ENCODE results near the gene DHTKD1.
A peak's percentile ranks its signal among the peaks of the same experiment; 100 is the strongest.

Gene DHTKD1

DNA sequence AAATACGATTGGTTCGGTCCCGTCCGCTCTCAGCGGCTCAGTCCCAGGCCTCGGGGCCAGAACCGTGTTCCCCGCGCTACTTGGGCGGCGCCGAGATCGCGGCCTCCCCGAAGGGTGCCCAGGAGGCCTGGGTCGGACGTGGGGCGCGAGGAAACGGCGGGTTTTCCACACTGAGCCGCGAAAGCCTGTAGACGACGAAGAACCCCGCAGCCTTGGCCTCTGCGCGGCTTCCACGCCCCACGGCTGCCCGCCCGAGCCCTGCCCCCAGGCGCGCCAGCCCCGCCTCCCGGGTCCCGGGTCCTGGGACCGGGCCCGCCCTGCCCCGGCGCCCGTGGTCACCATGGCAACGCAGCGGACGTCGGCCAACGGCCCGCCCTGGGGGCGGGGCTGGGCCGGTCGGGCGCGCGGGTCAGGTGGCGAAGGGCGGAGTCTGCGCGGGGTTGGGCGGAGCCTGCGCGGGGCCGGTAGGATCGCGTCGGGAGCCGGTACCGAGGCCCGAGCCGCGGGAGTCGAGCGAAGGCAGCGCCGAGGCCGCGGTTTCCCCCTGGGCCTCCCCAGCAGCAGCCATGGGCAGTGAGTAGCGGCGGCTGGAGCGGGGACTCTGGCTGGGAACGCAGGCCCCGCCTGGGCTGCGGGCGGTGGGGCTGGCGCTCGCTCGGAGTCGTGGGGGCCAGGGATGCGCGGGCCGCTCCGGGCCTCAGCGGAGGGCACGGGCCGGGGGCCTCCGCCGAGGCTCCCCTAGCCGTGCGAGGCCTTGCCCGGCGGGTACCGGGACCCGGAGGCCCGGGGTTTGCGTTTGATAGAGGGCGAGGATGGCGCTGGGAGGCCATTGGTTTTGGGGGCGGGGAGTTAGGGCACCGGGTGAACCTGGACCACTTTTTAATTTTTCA, 60.7 kb downstream of the DHTKD1 start, which contains the start of gene SEC61A2:
SEC61A2 (plus strand) TSS at position 456 of the 890 bp plus-strand sequence; CDS start at position 567, 111 bp downstream.
- Histone ChIP-seq H3K36me3 (ENCODE audit: control insufficient read depth, insufficient read depth, low read length) (peaks cover 2% of the 10 kb centered on the region), H3K4me3 (replicated peaks; ENCODE audit: low read depth, low read length) (peak within 1 kb of the TSS; percentile 85), H3K27me3 (replicated peaks; ENCODE audit: control insufficient read depth, insufficient read depth, low read length) (no peaks in the 10 kb centered on the region)
- peak; percentile 94 for DNase-seq (ENCODE audit: extremely low read depth, insufficient read length)
- TF ChIP-seq, protein P1, sequence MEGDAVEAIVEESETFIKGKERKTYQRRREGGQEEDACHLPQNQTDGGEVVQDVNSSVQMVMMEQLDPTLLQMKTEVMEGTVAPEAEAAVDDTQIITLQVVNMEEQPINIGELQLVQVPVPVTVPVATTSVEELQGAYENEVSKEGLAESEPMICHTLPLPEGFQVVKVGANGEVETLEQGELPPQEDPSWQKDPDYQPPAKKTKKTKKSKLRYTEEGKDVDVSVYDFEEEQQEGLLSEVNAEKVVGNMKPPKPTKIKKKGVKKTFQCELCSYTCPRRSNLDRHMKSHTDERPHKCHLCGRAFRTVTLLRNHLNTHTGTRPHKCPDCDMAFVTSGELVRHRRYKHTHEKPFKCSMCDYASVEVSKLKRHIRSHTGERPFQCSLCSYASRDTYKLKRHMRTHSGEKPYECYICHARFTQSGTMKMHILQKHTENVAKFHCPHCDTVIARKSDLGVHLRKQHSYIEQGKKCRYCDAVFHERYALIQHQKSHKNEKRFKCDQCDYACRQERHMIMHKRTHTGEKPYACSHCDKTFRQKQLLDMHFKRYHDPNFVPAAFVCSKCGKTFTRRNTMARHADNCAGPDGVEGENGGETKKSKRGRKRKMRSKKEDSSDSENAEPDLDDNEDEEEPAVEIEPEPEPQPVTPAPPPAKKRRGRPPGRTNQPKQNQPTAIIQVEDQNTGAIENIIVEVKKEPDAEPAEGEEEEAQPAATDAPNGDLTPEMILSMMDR (IDR thresholded peaks at IDR 0.05; ENCODE audit: insufficient read depth, low read length, poor library complexity, severe bottlenecking), result no peak

DNA sequence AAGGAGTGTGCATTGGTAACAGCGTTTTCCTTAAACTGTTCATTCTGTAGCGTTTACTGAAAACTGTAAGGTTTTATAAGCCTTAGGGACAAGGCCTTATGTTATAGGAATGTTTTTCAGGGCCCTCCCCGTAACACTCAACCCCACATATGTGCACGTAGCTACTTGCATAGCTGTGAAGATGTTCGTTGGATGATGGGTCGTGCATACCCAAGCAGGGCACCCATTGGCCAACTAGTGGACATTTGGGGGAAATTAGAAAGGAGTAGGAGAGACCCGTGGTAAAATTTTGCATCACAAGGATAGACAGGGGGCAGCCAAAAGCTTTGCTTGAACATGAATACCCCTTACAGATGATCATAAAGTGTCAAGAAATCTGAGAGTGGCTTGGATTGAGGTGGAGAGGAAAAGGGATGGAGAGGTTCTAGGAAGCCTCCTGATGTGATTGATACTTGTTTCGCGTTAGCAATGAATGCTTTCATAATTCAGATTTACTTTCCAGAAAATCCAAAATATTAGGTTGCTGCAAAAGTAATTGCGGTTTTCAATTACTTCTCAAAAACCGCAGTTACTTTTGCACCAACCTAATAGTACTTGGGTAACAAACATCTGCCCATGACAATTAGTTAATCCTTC, 61.6 kb downstream of the DHTKD1 start:
- peaks cover 2% of the 10 kb centered on the region for H3K36me3 ChIP-seq (ENCODE audit: control insufficient read depth, insufficient read depth, low read length)
- TF ChIP-seq, protein P1 (IDR thresholded peaks at IDR 0.05; ENCODE audit: insufficient read depth, low read length, poor library complexity, severe bottlenecking), result peak; percentile 64
- H3K4me3 ChIP-seq (replicated peaks; ENCODE audit: low read depth, low read length), result peak overlapping the region; percentile 85
- DNase-seq (ENCODE audit: extremely low read depth, insufficient read length), result peak; percentile 31
- no peaks in the 10 kb centered on the region for H3K27me3 ChIP-seq (replicated peaks; ENCODE audit: control insufficient read depth, insufficient read depth, low read length)

DNA sequence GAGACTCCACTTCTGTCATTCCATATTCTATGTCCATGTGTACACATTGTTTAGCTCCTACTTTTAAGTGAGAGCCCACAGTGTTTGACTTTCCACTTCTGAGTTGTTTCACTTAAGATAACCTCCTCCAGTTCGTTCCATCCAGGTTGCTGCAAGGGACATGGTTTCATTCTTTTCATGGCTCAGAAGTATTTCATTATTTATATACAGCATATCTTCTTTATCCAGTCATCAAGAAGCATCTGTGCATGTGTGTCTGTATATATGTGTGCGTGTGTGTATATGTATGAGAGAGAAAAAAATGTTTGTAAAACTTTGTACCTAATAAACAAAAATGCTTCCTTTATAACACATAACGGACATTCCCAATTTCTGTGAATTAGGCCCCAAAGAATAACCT, 66.9 kb downstream of the DHTKD1 start:
- TF ChIP-seq, protein P1 (IDR thresholded peaks at IDR 0.05; ENCODE audit: insufficient read depth, low read length, poor library complexity, severe bottlenecking), result no peak
- Histone ChIP-seq H3K27me3 (replicated peaks; ENCODE audit: control insufficient read depth, insufficient read depth, low read length) (no peaks in the 10 kb centered on the region), H3K4me3 (replicated peaks; ENCODE audit: low read depth, low read length) (no peak overlapping the region), H3K36me3 (ENCODE audit: control insufficient read depth, insufficient read depth, low read length) (peaks cover 4% of the 10 kb centered on the region)
- no peak for DNase-seq (ENCODE audit: extremely low read depth, insufficient read length)

DNA sequence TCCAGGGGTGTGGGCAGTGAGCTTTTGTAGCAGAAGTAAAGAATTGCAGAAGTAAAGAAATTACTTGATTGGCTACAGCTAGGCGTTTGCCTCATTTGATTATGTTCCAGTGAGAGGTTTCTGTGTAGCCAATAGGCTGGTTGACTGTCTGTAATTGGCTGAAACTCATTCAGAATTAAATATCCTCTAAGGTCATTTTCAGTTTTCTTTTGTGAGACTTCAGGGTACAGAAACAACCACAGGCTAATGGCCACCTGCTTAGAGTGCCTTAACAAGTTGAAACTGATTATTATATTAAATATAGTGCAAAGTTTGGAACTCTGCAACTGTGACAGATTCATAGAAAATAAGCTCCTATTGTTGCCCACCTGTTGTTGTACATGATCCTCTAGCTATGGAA, 71.3 kb downstream of the DHTKD1 start:
- Histone ChIP-seq H3K4me3 (replicated peaks; ENCODE audit: low read depth, low read length) (no peak overlapping the region), H3K36me3 (ENCODE audit: control insufficient read depth, insufficient read depth, low read length) (peaks cover 4% of the 10 kb centered on the region), H3K27me3 (replicated peaks; ENCODE audit: control insufficient read depth, insufficient read depth, low read length) (no peaks in the 10 kb centered on the region)
- TF ChIP-seq, protein P1 (IDR thresholded peaks at IDR 0.05; ENCODE audit: insufficient read depth, low read length, poor library complexity, severe bottlenecking), result no peak
- DNase-seq (ENCODE audit: extremely low read depth, insufficient read length), result no peak

DNA sequence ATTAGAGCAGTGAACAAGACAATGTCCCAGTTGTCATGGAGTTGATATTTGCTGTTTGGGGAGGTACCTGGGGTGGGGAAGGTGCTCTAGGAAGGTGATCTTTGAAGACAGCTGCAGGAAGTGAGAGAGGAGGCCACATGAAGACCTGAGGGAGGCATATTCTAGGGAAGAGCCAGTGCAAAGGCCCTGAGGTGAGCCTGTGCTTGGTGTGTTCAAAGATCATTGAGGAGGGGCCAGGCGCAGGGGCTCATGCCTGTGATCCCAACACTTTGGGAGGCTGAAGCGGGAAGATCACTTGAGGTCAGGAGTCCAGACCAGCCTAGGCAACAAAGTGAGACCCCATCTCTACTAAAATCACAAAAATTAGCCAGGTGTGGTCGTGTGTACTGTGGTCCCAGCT, 75.8 kb downstream of the DHTKD1 start:
- H3K27me3 ChIP-seq (replicated peaks; ENCODE audit: control insufficient read depth, insufficient read depth, low read length), result no peaks in the 10 kb centered on the region
- H3K4me3 ChIP-seq (replicated peaks; ENCODE audit: low read depth, low read length), result no peak overlapping the region
- no peak for DNase-seq (ENCODE audit: extremely low read depth, insufficient read length)
- TF ChIP-seq, protein P1 (IDR thresholded peaks at IDR 0.05; ENCODE audit: insufficient read depth, low read length, poor library complexity, severe bottlenecking), result no peak
- peaks cover 3% of the 10 kb centered on the region for H3K36me3 ChIP-seq (ENCODE audit: control insufficient read depth, insufficient read depth, low read length)

Data from GM06990 (cell line).